T-helper 9 cell (primary cell): ENCODE results near the gene TTC34.

ENCODE experiments used
- DNase-seq: peaks from one replicate; pipeline ENCODE4 v3.0.0-alpha.2; 2020

TTC34 gene

GRCh38 chr1:2829846-2830615, 28.5 kb upstream of the TTC34 start:
- DNase-seq, result no peak

- DNase-seq, result no peak
Measured at GRCh38 chr1:2828586-2829250, 27.2 kb upstream of the TTC34 start.

DNA sequence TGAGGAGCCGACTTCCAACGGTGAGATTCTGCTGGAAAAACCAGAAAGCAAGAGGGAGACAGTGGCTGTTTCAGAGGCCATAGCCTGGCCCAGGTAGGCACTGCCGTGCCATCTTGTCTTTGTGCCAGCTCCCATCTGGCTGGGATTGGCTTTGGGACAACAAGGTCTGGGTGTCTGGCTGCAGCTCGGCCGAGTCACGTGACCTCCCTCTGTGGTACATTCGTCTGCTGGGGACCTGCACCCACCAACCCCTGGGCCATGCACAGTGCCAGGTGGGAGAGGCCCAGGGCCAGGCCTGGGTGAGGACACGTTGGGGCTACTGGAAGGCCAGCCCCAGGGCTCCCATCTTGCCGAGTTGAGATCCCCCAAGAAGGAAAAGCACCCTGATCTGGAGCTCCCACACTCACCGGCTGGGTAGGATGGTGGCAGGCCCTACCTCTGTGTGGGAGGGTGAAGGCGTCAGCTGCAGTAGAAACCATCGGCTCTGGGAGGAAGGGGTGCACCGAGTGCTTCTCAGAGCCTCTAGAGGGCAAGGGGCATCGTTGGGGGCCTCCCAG, 25.3 kb upstream of the TTC34 start:
- DNase-seq, result no peak

DNA sequence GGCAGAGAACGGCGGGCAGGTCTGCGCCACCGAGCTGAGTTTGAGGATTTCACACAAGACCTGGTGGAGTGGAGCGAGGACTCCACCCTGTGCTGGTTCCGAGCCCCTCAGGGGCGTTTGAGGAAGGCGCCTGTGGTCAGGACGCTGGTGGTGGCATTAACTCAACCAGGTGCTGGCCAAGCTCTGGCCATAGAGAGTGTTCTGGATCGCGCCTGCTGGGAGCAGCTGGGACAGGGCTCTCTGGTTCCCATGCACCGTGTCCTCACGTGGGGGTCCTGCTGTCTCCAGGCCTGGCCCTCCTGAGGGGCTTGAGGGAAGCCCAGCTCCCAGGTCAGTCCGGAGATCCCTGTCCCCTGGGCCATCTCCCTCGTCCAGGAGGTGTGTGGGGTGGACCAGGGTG, 24.8 kb upstream of the TTC34 start:
- no peak for DNase-seq

DNA sequence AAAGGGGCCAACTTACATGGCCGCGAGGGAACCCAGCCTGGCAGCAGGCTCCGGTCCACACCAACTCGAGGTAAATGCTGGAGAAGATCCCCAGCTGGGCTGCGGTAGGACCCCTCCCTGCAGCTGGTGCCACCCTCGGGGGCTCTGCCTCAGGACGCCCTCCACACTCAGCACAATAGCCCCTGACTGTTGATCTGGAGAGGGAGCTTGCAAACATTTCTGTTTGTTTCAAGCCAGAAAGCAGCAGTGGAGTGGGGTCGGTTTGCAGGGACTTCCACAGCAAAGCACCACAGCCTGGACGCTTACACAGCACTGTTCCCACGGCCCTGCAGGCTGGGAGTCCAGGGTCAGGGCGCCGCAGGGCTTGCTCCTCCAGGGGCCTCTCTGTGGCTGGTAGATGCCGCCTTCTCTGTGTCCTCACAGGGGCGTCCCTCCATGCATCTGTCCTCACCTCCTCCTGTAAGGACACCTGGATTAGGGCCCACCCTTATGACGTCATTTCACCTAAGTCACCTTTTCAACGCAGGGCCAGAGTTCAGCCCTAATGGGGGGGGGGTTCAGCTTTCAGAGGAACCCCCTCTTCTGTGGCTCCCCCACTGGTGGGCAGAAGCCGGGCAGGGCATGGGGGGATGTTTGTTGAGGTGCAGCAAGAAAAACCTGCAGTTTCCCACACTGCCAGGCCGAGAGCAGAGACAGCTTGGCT, 24.1 kb upstream of the TTC34 start:
- no peak for DNase-seq

DNA sequence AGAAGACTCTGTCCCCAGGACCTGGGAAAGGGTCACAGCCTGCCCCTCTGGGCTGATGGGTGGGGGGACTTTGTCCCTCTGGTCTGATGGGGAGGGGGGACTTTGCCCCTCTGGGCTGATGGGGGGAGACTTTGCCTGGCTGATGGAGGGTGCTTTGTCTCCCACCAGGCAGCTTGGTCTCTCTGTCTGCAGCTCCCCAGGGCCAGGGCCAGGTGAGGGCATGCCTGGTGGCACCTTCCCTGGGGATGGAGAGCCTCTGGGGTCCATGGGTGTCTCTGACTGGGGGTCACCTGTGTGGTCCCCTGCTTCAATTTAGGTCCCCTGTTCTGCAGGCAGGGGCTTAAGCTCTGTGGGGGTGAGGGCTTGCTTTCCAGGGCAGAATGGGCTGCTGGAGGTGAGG, 23.5 kb upstream of the TTC34 start:
- DNase-seq, result no peak

- DNase-seq, result no peak
Measured at GRCh38 chr1:2823921-2824610, 22.6 kb upstream of the TTC34 start.

DNA sequence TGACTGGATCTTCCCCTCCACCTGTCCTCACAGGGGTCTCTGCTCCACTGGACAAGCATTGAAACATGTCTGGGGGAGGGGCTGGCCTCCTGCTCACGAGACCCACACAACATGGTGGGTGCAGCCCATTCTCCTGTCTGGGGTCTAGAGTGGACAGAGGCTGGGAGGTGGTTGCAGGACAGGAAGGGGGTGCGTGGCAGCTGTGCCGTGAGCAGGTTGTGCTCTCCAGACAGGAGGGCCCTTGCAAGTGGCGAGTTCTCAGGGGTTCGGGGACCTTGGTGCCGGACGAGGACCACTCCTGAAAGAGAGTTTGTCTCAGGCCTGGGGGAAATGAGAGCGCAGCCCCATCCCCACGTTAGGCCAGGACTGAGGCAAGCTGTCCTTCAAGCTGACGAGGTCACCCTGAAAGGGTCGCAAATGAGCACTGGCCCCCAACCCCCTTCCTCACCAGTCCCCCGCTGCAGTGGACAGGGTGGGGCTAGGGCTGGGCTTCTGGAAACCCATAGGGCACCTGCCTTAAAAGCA, 21.2 kb upstream of the TTC34 start:
- DNase-seq, result no peak

DNA sequence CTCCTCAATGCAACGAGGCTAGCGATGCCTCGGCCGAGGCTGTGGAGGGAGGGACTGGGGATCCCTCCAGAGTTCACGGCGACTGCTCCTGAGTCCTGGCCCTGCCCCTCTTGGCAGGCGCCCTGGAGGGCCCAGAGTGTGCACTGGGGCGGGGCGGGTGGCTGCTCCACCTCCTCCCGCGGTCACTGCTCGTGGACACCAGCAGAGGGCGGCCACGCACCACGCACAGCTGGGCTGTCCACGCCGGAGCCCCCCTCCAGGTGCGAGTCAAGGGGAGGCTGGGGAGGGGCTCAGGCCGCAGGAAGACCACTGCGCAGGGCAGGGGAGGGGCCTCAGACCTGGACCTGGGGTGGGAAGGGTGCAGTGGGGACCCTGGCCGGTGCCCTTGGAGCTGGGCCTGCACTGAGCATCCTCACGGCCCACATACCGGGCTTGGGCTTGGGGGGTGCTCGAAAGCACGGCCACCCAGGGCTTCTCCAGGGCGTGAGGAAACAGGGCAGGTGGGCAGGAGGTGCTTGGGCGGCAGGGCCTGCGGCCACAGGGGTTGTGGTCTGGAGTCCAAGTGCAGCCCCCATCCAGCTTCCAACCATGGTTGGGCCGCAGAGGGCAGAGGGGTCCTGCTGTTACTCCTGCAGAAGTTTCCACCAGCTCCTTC, 20.6 kb upstream of the TTC34 start:
- DNase-seq, result peak; percentile 23

DNA sequence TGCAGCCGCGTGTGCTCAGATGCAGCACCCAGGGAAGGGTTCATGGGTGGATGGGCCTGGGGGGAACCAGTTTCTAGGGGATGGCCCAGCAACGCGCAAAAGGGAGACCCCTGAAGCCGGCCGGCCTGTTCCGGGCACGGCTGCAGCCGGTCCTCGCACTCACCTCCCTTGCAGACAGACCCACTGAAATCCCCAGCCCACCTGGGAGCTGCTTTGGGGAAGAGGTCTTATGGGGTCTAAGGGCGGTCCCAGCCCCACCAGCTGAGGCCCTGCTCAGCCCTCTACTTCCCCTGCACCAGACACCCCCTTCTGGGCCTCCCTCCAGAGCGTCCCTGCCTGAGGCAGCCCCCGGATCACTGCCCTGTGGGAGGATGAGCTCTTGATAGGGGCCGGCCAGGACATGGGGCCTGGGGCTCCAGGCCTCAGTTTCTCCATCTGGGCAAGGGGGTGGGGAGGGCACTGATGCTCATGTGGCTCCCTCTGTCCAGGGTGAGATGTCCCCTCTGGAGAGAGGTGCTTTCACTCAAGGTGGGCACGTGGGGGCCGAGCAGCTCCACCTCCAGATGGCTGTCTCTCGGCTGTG, 20.0 kb upstream of the TTC34 start:
- DNase-seq, result no peak

- no peak for DNase-seq
Measured at GRCh38 chr1:2820731-2821372, 19.4 kb upstream of the TTC34 start.

- no peak for DNase-seq
Measured at GRCh38 chr1:2819831-2820730, 18.6 kb upstream of the TTC34 start.

DNA sequence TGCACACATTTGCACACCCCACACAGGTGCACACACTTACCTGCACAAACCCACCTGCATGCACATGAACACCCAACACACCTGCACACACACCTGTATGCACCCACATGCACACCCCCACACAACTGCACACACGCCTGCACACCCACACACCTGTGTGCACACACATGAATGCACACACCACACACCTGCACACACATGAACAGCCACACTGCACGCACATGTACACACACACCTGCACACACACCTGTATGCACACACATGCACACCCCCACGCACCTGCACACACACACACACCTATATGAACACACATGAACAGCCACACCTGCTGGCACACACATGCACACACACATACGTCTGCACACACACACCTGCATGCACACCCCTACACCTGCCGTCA, 17.9 kb upstream of the TTC34 start:
- DNase-seq, result no peak

DNA sequence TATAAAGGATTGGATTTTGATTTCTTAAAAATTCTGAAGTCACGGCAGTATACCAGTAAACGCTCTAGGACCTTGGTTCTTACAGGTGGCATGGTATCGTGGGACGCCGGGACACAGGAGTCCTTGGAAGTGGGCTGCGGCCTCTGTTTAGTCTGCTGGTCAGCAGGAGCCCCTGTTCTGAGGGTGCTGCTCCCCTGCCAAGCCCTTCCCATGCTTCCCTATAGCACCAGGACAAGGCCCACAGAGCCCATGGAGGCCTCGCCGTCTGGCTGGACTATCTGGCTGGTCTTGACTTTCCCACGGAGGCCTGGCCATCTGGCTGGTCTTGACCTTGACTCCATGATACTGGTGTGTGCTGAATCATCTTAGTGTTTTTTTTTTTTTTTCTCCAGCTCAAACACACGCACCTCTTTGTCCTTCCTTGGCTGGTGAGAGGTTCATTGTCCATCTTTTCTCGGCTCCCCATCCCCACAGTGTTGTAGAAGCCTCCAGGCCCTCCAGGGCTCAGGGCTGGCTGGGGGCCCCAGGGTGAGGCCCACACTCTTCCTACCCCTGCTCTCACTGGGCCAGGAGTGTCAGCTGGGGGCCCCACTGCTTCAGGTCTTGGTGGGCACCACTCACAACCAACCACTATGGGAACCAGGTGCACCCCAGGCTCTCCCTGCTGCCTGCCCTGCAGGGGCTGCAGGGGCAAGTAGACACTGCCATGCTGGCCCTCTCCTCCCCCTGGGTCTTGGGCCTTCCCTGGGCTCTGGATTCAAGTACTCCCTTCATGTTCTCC, 16.5 kb upstream of the TTC34 start:
- no peak for DNase-seq

DNA sequence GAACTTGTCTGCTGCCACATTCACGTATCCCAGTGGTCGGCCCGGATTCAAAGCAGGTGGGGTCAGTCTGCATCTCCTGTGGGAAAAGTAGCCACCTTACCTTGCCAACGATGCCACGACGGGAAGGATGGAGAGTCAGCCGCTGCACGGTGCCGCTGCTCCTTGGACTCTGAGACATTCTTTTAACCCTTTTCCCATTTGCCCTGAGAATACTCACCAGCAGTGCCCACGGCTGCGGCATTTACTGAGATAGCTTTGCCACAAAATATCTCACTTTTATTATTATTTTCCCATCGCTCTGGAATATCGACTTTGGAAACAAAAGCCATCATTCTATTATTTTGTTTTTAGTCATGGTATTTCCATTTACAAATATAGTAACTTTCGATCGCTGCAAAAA, 15.3 kb upstream of the TTC34 start:
- no peak for DNase-seq

GRCh38 chr1:2815551-2815950, 14.1 kb upstream of the TTC34 start:
- no peak for DNase-seq

DNA sequence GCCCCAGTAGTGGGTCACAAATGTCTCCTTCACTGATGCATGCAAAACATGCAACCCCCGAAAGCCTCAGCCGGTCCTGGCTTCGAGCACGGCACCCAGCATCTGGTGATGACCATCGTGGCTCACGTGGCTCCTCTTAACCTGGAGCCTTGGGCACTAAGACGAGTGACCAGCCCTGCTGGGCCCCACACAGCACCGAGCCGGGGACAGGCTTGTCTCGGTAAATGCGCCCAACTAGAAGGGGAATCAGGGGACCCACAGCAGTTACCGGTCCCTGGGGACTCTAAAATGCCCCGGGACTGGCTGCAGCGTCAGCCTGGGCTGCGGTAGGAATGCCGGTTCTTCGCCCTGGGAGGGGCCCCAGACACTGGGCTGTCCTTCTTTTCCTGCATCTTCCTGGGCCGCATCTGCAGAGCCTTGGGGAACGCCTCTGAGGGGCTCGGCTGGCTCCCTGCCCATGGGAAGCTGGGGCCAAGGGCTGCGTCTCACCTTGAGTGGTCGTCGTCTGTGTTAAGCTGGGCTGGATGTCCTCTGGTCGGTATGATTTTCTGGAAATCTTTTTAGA, 13.1 kb upstream of the TTC34 start:
- no peak for DNase-seq

DNA sequence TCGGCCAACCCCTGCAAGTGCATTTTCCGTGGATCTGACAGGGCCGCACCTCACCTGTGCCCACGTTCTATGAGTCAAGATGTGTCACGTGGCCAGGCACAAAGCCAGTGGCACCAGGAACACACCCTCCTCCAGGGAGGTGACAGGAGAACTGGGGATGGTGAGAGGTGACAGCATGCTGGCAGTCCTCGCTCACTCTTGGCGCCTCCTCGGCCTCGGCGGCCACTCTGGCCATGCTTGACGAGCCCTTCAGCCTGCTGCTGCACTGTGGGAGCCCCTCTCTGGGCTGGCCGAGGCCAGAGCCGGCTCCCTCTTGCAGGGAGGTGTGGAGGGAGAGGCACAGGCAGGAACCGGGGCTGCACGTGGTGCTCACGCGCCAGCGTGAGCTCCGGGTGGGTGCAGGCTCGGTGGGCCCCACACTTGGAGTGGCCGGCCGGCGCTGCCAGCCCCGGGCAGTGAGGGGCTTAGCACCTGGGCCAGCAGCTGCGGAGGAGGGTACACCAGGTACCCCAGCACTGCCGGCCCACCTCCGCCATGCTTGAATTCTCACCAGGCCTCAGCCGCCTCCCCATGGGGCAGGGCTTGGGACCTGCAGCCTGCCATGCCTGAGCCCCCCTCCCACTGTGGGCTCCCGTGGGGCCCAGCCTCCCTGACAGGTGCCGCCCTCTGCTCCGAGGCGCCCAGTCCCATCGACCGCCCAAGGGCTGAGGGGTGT, 11.6 kb upstream of the TTC34 start:
- DNase-seq, result no peak
